Left ventricle myocardium inferior (tissue), 1 donor: Measurements from ENCODE around the gene RPS6KA5. TPM values are rescaled to one million over a fixed set of nuclear protein-coding genes. Genes with fewer than 3 reads are reported as not detected.
A peak's percentile ranks its signal among the peaks of the same experiment; 100 is the strongest.

ENCODE experiments used
- DNase-seq: peaks from one replicate; pipeline ENCODE4 v3.0.0-alpha.2; 2020
- H3K27ac ChIP-seq: fragments of 200-600 bp; replicated peaks from 2 replicates; pipeline ENCODE4 v1.8.0; 2021
- H3K27me3 ChIP-seq: fragments of 200-600 bp; 2 replicates; pipeline ENCODE4 v1.8.0; 2021; ENCODE audit warnings: low read depth
- H3K36me3 ChIP-seq: fragments of 200-600 bp; 2 replicates; pipeline ENCODE4 v1.8.0; 2021
- H3K4me1 ChIP-seq: fragments of 200-600 bp; 2 replicates; pipeline ENCODE4 v1.8.0; 2021
- H3K4me3 ChIP-seq: fragments of 200-600 bp; 2 replicates; pipeline ENCODE4 v1.8.0; 2021; ENCODE audit warnings: mild to moderate bottlenecking, moderate library complexity
- H3K9me3 ChIP-seq: fragments of 200-600 bp; replicated peaks from 2 replicates; pipeline ENCODE4 v1.8.0; 2021
- CTCF ChIP-seq: fragments of 200-600 bp; IDR thresholded peaks from 2 replicates; pipeline ENCODE4 v1.8.0; 2021; ENCODE audit warnings: antibody characterized with exemption, mild to moderate bottlenecking, borderline replicate concordance
- intact Hi-C: fragments of 100-400 bp; cut with micrococcal nuclease; formaldehyde crosslinking; loops from one replicate; pipeline ENCODE4 v1.11.0; 2022
- total RNA-seq: library from RNA; stranded (reverse); fragmentation: NEBNext Ultra II Directional; extraction: Animal tissue kit (Norgen Biotek cat#: 25700); gene quantifications from one replicate; pipeline ENCODE4 v1.2.1, GENCODE V29; 2021
- donor health status: DM: no; HTN: yes; CAD: no; lungs with severe emphysema.

The RPS6KA5 gene
- total RNA-seq, 1 donor from 2014 or later, result 6.4 TPM

- Histone ChIP-seq H3K9me3 (no peaks in the 10 kb centered on the region), H3K27ac (peak overlapping the region; percentile 5), H3K4me3 (no peak overlapping the region), H3K36me3 (peaks cover 7% of the 10 kb centered on the region), H3K27me3 (no peaks in the 10 kb centered on the region), H3K4me1 (peaks cover 15% of the 10 kb centered on the region)
- DNase-seq, result no peak
- intact Hi-C loops, result loop anchor here (10.0 kb wide), 1 partner anchor 392 kb away; no protein-coding TSS in a partner anchor
- TF ChIP-seq CTCF, result no peak
Observed at GRCh38 chr14:90892970-90893369, 167.5 kb downstream of the RPS6KA5 start.

GRCh38 chr14:90891326-90891725 is 169.1 kb downstream of the RPS6KA5 start:
- intact Hi-C loops, result loop anchor here (10.0 kb wide), 1 partner anchor 393 kb away; no protein-coding TSS in a partner anchor
- Histone ChIP-seq H3K27ac (no peak overlapping the region), H3K27me3 (no peaks in the 10 kb centered on the region), H3K9me3 (no peaks in the 10 kb centered on the region), H3K4me3 (no peak overlapping the region), H3K4me1 (peaks cover 15% of the 10 kb centered on the region), H3K36me3 (no peaks in the 10 kb centered on the region)
- DNase-seq, result no peak
- TF ChIP-seq CTCF, result no peak

GRCh38 chr14:90890322-90891020 is 170.0 kb downstream of the RPS6KA5 start:
- no peak overlapping the region for H3K4me3 ChIP-seq
- no peaks in the 10 kb centered on the region for H3K27me3 ChIP-seq
- TF ChIP-seq CTCF, result no peak
- no peak overlapping the region for H3K27ac ChIP-seq
- H3K4me1 ChIP-seq, result peaks cover 15% of the 10 kb centered on the region
- no peak for DNase-seq
- intact Hi-C loops, result loop anchor here (10.0 kb wide), 1 partner anchor 394 kb away; no protein-coding TSS in a partner anchor
- no peaks in the 10 kb centered on the region for H3K36me3 ChIP-seq
- no peaks in the 10 kb centered on the region for H3K9me3 ChIP-seq

- intact Hi-C loops, result no loop called here
- Histone ChIP-seq H3K27me3 (no peaks in the 10 kb centered on the region), H3K36me3 (peaks cover 5% of the 10 kb centered on the region), H3K27ac (no peak overlapping the region), H3K9me3 (peaks cover 17% of the 10 kb centered on the region), H3K4me1 (no peaks in the 10 kb centered on the region), H3K4me3 (no peak overlapping the region)
- no peak for TF ChIP-seq CTCF
- no peak for DNase-seq
Observed at GRCh38 chr14:90886297-90886815, 174.1 kb downstream of the RPS6KA5 start.

- DNase-seq, result no peak
- H3K4me3 ChIP-seq, result no peak overlapping the region
- TF ChIP-seq CTCF, result no peak
- peaks cover 17% of the 10 kb centered on the region for H3K9me3 ChIP-seq
- no peaks in the 10 kb centered on the region for H3K27me3 ChIP-seq
- H3K4me1 ChIP-seq, result no peaks in the 10 kb centered on the region
- intact Hi-C loops, result no loop called here
- H3K36me3 ChIP-seq, result peaks cover 5% of the 10 kb centered on the region
- no peak overlapping the region for H3K27ac ChIP-seq
Observed at GRCh38 chr14:90883782-90884181, 176.7 kb downstream of the RPS6KA5 start.
